HepG2 (cell line): ENCODE results near the gene AGAP1. TPM values are rescaled to one million over a fixed set of nuclear protein-coding genes. Genes with fewer than 3 reads are reported as not detected.

Experiments used
- NFE2L2 ChIP-seq: fragments of 150-350 bp; IDR thresholded peaks from 2 replicates; pipeline ENCODE4 v1.6.1; 2014; ENCODE audit warnings: low read length
- ZBTB40 ChIP-seq, 2 experiments: fragments of 450-650 bp in 1 of 2; sonication (generic) in 1 of 2; formaldehyde crosslinking in 1 of 2; IDR thresholded peaks; 2 replicates each; pipeline versions ENCODE4 v1.6.1 to v1.8.0; 2016 to 2022; ENCODE audit warnings: antibody characterized with exemption in 1 of 2, mild to moderate bottlenecking in 1 of 2, missing genetic modification reagents in 1 of 2
- ZNF460 ChIP-seq: sonication (generic); formaldehyde crosslinking; IDR thresholded peaks from 2 replicates; pipeline ENCODE4 v1.5.1; 2020; ENCODE audit warnings: missing genetic modification reagents, mild to moderate bottlenecking, borderline replicate concordance
- polyA plus RNA-seq, 8 experiments: library from polyadenylated mRNA; depleted of rRNA in 3 of 8; stranded (reverse) in 7 of 8; unstranded in 1 of 8; fragments of >200 nt; fragmentation: Illumina TruSeq in 4 of 8; extraction: Trizol in 4 of 8; gene quantifications; 2 replicates each; pipeline versions ENCODE4 v1.2.1 to v1.2.3, GENCODE V29; 2011 to 2016; ENCODE audit warnings: low read depth in 4 of 8, missing spikeins in 1 of 8, mixed read lengths in 1 of 8; ENCODE audit not compliant: insufficient read depth in 1 of 8
- total RNA-seq, 5 experiments: library from RNA; depleted of rRNA; stranded (reverse); fragments of >200 nt; fragmentation: Illumina TruSeq; extraction: Trizol; gene quantifications; 2 replicates each; pipeline ENCODE4 v1.2.3, GENCODE V29; 2016; ENCODE audit warnings: low read depth in 1 of 5
- TF ChIP-seq, protein P1 (sequence below): sonication (generic); formaldehyde crosslinking; IDR thresholded peaks from 2 replicates; pipeline ENCODE4 v1.4.0; 2020; ENCODE audit warnings: missing genetic modification reagents

The AGAP1 gene
- total and polyA plus RNA-seq, 2 of the 13 experiments (the other 11 are each of a cell fraction or from before 2014, with no cell fraction given) = 21.2 to 32.7 TPM

DNA sequence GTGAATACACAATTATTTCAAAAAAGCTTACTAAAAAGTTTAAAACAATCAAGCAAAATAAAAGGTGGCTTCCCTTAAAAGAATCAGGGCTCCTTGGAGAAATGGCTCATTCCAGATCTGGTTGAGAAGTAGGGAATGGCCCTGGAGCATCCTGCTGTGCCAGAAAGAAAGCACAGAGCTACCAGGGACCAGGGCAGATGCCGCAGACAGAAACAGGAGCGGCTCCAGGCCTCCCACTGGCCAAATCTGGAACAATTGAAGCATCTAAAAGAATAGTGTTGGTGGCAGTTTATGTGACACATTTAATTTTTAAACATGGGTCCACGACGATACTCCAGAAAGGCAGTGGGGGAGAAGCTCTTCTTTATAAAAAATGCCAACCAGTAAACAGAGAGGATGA, 598.9 kb downstream of the AGAP1 start (continued):
- TF ChIP-seq ZBTB40 (IDR thresholded peaks at IDR 0.05) = no peak
- no peak for TF ChIP-seq ZBTB40 (CRISPR knock-in tag; IDR thresholded peaks at IDR 0.05)
- TF ChIP-seq ZNF460 (CRISPR knock-in tag) = no peak
- no peak for TF ChIP-seq NFE2L2
- TF ChIP-seq, protein P1, sequence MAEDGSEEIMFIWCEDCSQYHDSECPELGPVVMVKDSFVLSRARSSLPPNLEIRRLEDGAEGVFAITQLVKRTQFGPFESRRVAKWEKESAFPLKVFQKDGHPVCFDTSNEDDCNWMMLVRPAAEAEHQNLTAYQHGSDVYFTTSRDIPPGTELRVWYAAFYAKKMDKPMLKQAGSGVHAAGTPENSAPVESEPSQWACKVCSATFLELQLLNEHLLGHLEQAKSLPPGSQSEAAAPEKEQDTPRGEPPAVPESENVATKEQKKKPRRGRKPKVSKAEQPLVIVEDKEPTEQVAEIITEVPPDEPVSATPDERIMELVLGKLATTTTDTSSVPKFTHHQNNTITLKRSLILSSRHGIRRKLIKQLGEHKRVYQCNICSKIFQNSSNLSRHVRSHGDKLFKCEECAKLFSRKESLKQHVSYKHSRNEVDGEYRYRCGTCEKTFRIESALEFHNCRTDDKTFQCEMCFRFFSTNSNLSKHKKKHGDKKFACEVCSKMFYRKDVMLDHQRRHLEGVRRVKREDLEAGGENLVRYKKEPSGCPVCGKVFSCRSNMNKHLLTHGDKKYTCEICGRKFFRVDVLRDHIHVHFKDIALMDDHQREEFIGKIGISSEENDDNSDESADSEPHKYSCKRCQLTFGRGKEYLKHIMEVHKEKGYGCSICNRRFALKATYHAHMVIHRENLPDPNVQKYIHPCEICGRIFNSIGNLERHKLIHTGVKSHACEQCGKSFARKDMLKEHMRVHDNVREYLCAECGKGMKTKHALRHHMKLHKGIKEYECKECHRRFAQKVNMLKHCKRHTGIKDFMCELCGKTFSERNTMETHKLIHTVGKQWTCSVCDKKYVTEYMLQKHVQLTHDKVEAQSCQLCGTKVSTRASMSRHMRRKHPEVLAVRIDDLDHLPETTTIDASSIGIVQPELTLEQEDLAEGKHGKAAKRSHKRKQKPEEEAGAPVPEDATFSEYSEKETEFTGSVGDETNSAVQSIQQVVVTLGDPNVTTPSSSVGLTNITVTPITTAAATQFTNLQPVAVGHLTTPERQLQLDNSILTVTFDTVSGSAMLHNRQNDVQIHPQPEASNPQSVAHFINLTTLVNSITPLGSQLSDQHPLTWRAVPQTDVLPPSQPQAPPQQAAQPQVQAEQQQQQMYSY = no peak
- TF ChIP-seq, all 625 proteins: peak for 0
